IPS DF 4.7 (cell line): ENCODE results near the gene AP1S1.
"Not testable (repeated sequence)": the region's sequence is repeated elsewhere in the genome, so short reads cannot be mapped to it uniquely, and the experiment has no call there.

Experiments used
- DNase-seq: peaks from one replicate; pipeline ENCODE4 v3.0.0-alpha.2; 2013; ENCODE audit warnings: low spot score; ENCODE audit errors: extremely low read depth

AP1S1 gene

DNA sequence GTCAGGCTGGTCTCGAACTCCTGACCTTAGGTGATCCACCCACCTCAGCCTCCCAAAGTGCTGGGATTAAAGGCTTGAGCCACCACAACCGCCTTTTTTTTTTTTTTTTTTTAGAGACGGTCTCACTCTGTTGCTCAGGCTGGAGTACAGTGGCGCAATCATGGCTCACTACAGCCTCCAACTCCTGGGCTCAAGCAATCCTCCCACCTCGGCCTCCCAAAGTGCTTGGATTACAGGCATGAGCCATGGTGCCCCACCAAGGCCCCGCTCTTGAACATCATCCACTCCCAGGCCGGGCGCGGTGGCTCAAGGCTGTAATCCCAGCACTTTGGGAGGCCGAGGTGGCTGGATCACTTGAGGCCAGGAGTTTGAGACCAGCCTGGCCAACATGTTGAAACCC, 45.2 kb downstream of the AP1S1 start:
- DNase-seq = not testable (repeated sequence)

DNA sequence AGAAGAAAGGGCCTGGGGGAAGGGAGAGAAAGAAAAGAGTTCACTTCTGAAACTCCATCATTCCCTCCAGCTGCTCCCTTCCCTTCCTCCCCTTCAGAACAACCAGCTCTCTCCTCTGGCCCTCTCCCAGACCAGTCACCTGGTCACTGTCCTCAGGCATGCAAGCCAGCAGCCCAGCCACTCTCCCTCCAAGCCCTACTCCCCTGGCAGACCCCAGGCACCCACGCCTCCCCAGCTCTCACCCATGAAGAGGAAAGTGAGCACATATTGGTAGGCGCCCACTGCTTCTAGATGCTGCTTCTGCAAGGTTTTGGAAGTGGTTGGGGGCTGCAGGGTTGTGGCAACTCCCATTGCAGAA, 46.2 kb downstream of the AP1S1 start:
- no peak for DNase-seq

DNA sequence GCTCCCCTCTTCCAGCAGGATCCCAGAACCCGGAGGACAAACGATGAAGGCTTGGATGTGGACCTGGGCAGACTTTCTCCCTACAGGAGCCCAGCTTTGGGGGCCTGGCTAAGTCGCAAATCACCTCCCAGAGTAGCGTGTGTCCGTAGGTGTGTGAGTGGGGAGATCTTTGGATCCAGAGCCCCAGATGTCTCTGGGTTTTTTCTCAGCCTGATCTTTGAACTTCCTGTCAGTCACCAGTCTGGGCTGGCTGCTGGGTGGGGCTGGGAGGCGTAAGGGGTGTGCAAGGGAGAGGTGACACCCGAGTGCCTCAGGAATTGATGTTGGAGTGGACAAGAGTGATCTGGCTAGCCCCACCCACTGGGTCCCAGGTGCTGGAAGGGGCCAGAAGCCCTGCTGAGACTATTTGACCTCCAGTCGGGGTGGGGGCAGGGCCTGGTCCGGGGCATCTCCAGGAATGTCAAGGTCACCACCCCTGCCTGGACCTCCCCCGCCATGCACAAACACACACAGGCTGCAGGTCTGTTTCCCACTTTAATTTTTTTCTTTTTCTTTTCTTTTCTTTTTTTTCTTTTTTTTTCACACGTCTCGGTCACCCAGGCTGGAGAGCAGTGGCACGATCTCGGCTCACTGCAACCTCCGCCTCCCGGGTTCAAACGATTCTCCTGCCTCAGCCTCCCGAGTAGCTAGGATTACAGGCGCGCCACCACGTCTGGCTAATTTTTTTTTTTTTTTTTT, 46.8 kb downstream of the AP1S1 start, which contains the start of gene MOGAT3:
Gene MOGAT3 (minus strand): TSS at position 175 of the 738 bp plus-strand sequence. CDS start 182 bp downstream, outside the sequence.
- DNase-seq = no peak

DNA sequence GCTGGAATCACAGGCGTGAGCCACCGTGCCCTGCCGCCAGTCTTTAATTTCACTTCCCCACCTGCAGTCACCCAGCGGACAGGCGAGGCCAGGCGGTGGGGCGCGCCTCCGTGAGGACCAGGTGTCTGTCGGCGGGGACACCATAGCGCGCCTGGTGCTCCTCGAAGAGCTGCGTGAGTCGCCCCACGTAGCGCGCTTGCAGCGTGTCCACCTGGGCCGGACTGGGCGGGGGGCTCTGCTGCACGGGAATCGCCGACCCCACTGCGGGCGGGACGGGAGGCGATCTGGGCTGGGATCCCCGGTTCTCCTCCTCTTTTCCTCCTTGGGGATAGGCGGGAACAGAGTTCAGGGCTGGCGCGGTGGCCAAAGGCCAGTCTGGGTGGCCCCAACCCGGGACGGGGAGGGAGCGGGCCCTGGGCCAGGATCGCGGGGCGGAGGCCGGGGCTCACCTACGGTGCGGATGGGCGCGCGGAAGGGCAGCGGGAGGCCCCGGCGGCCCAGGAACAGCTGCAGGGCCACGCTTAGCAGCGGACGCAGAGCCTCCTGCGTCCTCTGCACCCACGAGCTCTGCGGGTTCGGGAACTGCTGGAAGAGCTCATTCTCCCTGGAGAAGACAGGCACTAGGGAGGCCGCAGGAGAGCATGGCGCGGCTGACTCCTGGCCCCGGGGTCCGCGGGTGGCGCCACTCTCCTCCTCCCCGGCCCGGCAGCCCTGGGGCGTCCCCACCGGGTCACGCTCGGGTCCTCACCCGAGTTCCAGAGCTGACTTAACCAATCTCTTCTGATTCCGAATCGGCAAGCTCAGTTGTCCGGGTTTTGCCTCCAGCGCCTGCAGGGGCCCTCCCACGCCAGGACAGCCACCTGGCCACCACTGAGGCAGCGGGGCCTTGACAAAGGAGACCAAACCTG, 47.7 kb downstream of the AP1S1 start:
- no peak for DNase-seq

DNA sequence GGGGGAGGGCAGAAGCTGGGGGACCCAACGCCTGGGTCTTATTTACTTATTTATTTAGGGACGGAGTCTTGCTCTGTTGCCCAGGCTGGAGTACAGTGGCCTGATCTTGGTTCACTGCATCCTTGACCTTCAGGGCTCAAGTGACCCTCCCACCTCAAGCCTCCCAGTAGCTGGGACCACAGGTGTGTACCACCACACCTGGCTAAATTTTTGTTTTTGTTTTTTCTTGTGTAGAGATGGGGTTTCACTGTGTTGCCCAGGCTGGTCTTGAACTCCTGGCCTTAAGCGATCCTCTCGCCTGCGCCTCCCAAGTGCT, 48.3 kb downstream of the AP1S1 start:
- DNase-seq = no peak

DNA sequence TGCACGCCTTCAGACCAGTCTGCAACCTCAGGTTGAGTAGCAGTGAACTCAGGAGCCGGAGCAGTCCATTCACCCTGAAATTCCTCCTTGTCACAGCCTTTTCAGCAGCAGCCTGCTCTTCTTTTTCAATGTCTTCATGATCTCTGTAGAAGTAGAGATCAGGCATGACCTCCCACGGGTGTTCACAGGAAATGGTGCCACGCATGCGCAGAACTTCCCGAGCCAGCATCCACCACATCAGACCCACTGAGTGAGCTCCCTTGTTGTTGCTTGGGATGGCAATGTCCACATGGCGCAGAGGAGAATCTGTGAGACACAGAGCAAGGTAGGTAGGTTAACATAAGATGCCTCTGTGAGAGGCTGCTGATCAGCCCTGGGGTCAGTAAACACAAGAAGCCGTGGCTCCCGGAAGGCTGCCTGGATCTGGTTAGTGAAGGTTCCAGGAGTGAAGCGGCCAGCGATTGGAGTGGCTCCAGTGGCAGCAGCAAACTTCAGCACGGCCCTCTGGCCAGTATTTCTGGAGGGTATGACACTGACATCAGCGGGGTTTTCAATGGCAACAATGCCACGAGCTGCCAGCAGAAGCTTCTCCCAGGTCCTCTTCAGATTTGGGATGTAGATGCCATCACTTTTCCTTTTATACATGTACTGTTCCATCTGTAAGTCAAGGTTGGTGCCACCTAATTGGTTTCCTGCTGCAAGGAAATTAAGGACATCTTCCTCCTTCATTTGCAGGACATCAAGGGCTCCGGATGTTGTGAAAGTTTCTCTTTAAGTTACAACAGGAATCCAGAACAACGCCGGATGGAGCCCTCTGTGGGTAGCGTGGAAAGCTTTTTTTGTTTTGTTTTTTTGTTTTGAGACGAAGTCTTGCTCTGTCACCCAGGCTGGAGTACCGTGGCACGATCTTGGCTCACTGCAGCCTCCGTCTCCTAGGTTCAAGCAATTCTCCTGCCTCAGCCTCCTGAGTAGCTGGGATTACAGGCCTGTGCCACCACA, 49.8 kb downstream of the AP1S1 start:
- DNase-seq = not testable (repeated sequence)

DNA sequence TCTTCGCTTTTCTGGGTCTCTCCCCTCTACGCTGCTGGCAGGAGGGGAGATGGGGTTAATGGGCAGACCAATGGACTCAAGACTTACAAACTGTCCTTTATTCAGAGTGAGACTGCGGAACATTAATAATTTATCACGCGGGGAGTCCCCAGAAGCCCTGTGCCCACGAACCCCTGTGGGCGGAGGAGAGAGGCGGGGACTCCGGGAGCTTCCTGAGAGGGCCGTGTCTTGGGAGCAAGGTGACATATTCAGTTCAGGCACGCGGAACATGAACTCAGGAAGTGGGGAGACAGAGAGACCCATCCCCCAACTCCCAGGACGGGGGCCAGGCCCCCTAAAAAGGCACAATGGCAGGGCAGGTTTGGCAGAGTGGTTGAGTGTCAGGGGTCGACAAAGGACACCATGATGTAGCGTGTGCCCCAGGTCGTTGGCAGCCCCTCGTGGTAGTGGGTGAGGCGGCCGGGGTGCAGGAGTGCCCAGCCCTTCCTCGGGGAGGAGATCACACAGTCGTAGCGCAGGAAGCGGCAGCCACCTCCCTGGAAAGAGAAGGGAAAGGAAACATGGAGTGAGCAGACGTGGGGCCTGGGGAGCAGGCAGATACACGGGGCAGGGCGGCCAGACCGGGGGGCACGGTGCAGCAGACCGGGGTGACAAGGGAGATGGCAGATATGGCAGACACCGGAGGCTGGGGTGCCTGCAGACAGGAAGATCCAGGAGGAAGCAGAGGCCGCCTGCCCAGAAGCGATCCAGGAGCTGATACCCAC, 51.8 kb downstream of the AP1S1 start:
- no peak for DNase-seq

DNA sequence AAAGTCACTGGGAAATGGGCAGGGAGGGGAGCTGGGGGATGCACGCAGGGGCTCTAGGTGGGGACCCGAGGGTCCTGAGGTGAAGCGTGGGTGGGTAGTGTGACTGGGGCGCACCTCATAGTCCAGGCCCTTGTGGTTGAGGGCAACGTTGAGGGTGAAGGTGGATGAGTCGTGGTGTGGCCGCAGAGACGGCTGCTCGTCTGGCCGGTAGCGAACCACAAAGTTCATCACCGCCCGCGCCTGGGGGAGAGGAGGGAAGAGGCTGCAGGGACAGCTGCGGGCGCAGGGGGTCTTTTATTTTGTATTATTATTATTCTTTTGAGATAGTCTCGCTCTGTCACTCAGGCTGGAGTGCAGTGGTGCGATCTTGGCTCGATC, 52.4 kb downstream of the AP1S1 start:
- DNase-seq = no peak

DNA sequence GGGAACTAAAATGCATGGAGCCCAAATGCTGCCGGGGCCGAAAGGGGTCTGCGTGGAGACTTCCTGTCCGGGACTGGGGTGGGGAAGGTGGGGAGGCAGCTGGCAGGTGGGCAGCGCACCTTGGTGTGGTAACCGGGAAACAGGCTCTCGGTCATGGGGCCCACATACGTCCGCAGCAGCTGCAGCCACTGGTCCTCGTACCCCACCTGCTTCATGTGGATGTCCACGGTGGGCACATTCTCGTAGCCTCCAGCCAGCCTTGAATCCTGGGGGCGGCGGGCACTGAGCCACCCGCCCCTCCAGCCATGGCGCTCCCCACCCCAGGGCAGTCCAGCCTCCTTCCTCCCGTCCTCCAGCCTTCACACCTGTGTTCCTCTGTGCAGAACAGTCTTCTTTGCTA, 53.2 kb downstream of the AP1S1 start:
- no peak for DNase-seq

DNA sequence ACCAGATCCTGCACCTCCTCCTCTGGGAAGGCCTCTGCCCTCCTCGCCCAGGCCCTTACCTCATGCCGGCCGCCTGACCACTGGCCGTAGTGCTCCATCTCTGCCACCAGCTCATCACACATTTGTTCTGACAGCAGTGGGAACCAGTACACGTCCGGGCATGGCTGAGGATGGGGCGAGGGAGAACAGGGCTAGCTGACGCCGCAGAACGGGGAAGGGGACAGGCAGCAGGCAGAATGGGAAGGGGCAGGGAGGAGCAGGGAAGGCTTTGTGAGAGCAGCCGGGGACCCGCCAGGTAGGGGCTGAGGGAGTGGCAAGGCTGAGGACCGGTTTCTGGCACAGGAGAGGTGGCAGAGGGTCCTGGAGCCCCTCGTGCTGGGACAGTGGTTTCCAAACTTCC, 54.5 kb downstream of the AP1S1 start:
- DNase-seq = no peak

DNA sequence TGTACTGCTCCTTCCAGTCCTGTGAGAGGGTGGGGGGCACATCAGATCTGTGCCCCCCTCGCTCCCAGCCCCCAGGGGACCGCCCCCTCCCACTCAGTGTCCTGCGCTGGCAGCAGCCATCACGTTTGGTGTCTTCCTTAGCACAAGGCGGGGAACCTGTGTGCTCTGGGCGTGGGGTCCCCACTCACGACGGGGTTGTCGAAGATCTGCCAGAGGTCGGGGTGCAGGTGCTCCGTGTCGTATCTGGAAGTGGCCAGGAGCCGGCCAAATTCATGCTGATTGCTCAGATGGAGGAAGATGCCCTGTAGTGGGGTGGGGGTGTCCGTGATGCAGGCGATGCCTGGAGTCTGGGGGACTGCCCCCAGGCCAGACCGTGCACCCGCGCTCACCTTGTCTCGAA, 55.9 kb downstream of the AP1S1 start:
- DNase-seq = no peak
